ENCODE data around the gene PARP9. TPM values are rescaled to one million over a fixed set of nuclear protein-coding genes. Genes with fewer than 3 reads are reported as not detected.

Gene PARP9
- total and polyA plus RNA-seq, 2 donors (not counting 1 experiment from before 2014, with no cell fraction given): 19.6 to 31.2 TPM

GRCh38 chr3:122498152-122498551, 65.9 kb downstream of the PARP9 start:
- POLR2A ChIA-PET: no interaction called here
- intact Hi-C loops (cut with micrococcal nuclease): no loop called here
- Mint-ChIP-seq H3K27me3 (no peaks in the 10 kb centered on the region), H3K4me1 (peaks cover 36% of the 10 kb centered on the region), H3K27ac (no peak overlapping the region), H3K9me3 (ENCODE audit: insufficient read depth) (no peaks in the 10 kb centered on the region), H3K4me3 (no peak overlapping the region)
- Histone ChIP-seq H3K4me1 (ENCODE audit: control insufficient read depth in 2 of 2, insufficient read depth in 2 of 2, low read length in 2 of 2) (peaks cover 0 to 3% of the 10 kb centered on the region in 2 donors), H3K9me3 (ENCODE audit: control extremely low read depth in 1 of 3, control insufficient read depth in 2 of 3, insufficient read depth in 1 of 3, low read length in 2 of 3) (no peaks in the 10 kb centered on the region), H3K4me3 (ENCODE audit: control extremely low read depth in 1 of 5, extremely low read depth in 1 of 5, insufficient read depth in 1 of 5, low read depth in 2 of 5, low read length in 4 of 5) (no peak overlapping the region), H4K20me1 (ENCODE audit: control insufficient read depth, insufficient read depth, low read length, poor library complexity, severe bottlenecking) (peaks cover 60% of the 10 kb centered on the region), H2AFZ (ENCODE audit: insufficient read depth, low read depth, low read length, poor library complexity, severe bottlenecking) (no peak overlapping the region), H3K27ac (ENCODE audit: low read length in 2 of 2) (no peak overlapping the region), H3K79me2 (ENCODE audit: control insufficient read depth, insufficient read depth, low read length) (peaks cover 70% of the 10 kb centered on the region), H3K27me3 (replicated peaks in 1 of 4; ENCODE audit: control extremely low read depth in 1 of 4, control insufficient read depth in 3 of 4, insufficient read depth in 4 of 4, low read length in 3 of 4) (no peaks in the 10 kb centered on the region), H3K9ac (ENCODE audit: low read length) (no peak overlapping the region), H3K4me2 (replicated peaks; ENCODE audit: low read depth, low read length, poor library complexity, severe bottlenecking) (no peak overlapping the region), H3K36me3 (replicated peaks in 1 of 2; ENCODE audit: control extremely low read depth in 1 of 2, control insufficient read depth in 1 of 2, extremely low read depth in 1 of 2, insufficient read depth in 2 of 2, low read length in 1 of 2) (peaks cover 0 to 18% of the 10 kb centered on the region in 2 experiments)
- CTCF ChIA-PET: no interaction called here
- no CpG with 5 or more reads among the region's 1 CpG for WGBS (ENCODE audit: insufficient coverage)
- ATAC-seq (ENCODE audit: low read depth) (no peak), DNase-seq (no peak)
- TF ChIP-seq, protein P1, sequence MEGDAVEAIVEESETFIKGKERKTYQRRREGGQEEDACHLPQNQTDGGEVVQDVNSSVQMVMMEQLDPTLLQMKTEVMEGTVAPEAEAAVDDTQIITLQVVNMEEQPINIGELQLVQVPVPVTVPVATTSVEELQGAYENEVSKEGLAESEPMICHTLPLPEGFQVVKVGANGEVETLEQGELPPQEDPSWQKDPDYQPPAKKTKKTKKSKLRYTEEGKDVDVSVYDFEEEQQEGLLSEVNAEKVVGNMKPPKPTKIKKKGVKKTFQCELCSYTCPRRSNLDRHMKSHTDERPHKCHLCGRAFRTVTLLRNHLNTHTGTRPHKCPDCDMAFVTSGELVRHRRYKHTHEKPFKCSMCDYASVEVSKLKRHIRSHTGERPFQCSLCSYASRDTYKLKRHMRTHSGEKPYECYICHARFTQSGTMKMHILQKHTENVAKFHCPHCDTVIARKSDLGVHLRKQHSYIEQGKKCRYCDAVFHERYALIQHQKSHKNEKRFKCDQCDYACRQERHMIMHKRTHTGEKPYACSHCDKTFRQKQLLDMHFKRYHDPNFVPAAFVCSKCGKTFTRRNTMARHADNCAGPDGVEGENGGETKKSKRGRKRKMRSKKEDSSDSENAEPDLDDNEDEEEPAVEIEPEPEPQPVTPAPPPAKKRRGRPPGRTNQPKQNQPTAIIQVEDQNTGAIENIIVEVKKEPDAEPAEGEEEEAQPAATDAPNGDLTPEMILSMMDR (IDR thresholded peaks at IDR 0.05): no peak
- TF ChIP-seq EZH2 (IDR thresholded peaks at IDR 0.05; ENCODE audit: borderline replicate concordance, insufficient read depth, low read depth, low read length, poor library complexity, severe bottlenecking): no peak

- no peak for ATAC-seq (ENCODE audit: low read depth)
- POLR2A ChIA-PET: no interaction called here
- H3K4me2 ChIP-seq (replicated peaks; ENCODE audit: low read depth, low read length, poor library complexity, severe bottlenecking): no peak overlapping the region
Measured at GRCh38 chr3:122497425-122497824, 66.7 kb downstream of the PARP9 start.

More at GRCh38 chr3:122497425-122497824, 66.7 kb downstream of the PARP9 start:
- WGBS (ENCODE audit: insufficient coverage): no CpG with 5 or more reads among the region's 1 CpG
- Mint-ChIP-seq H3K4me1 (peaks cover 30% of the 10 kb centered on the region), H3K9me3 (ENCODE audit: insufficient read depth) (no peaks in the 10 kb centered on the region), H3K4me3 (no peak overlapping the region), H3K27me3 (no peaks in the 10 kb centered on the region), H3K27ac (no peak overlapping the region)
- H3K27ac ChIP-seq (ENCODE audit: low read length in 2 of 2): no peak overlapping the region
- no peak for DNase-seq
- no peak overlapping the region for H3K4me3 ChIP-seq (ENCODE audit: control extremely low read depth in 1 of 5, extremely low read depth in 1 of 5, insufficient read depth in 1 of 5, low read depth in 2 of 5, low read length in 4 of 5)
- intact Hi-C loops (cut with micrococcal nuclease): no loop called here
- no peaks in the 10 kb centered on the region for H3K27me3 ChIP-seq (replicated peaks in 1 of 4; ENCODE audit: control extremely low read depth in 1 of 4, control insufficient read depth in 3 of 4, insufficient read depth in 4 of 4, low read length in 3 of 4)
- peaks cover 53% of the 10 kb centered on the region for H4K20me1 ChIP-seq (ENCODE audit: control insufficient read depth, insufficient read depth, low read length, poor library complexity, severe bottlenecking)
- no peak for TF ChIP-seq EZH2 (IDR thresholded peaks at IDR 0.05; ENCODE audit: borderline replicate concordance, insufficient read depth, low read depth, low read length, poor library complexity, severe bottlenecking)
- TF ChIP-seq, protein P1 (IDR thresholded peaks at IDR 0.05): no peak
- peaks cover 67% of the 10 kb centered on the region for H3K79me2 ChIP-seq (ENCODE audit: control insufficient read depth, insufficient read depth, low read length)
- H3K9ac ChIP-seq (ENCODE audit: low read length): no peak overlapping the region
- CTCF ChIA-PET: interaction anchor here (1.1 kb wide), 1 partner anchor 62 kb away, joined by 3 read pairs; no protein-coding TSS in a partner anchor
- no peaks in the 10 kb centered on the region for H3K4me1 ChIP-seq (ENCODE audit: control insufficient read depth in 2 of 2, insufficient read depth in 2 of 2, low read length in 2 of 2)
- H3K36me3 ChIP-seq (replicated peaks in 1 of 2; ENCODE audit: control extremely low read depth in 1 of 2, control insufficient read depth in 1 of 2, extremely low read depth in 1 of 2, insufficient read depth in 2 of 2, low read length in 1 of 2): peaks cover 2 to 18% of the 10 kb centered on the region in 2 experiments
- no peak overlapping the region for H2AFZ ChIP-seq (ENCODE audit: insufficient read depth, low read depth, low read length, poor library complexity, severe bottlenecking)
- H3K9me3 ChIP-seq (ENCODE audit: control extremely low read depth in 1 of 3, control insufficient read depth in 2 of 3, insufficient read depth in 1 of 3, low read length in 2 of 3): no peaks in the 10 kb centered on the region

All from B cell (primary cell).